ENCODE data around the gene TMEM256.

Gene TMEM256

GRCh38 chr17:7356756-7357155 lies 47.1 kb downstream of the TMEM256 start:
- DNase-seq (ENCODE audit: extremely low spot score, insufficient read length, low read depth): no peak
- FAIRE-seq: no peak

DNA sequence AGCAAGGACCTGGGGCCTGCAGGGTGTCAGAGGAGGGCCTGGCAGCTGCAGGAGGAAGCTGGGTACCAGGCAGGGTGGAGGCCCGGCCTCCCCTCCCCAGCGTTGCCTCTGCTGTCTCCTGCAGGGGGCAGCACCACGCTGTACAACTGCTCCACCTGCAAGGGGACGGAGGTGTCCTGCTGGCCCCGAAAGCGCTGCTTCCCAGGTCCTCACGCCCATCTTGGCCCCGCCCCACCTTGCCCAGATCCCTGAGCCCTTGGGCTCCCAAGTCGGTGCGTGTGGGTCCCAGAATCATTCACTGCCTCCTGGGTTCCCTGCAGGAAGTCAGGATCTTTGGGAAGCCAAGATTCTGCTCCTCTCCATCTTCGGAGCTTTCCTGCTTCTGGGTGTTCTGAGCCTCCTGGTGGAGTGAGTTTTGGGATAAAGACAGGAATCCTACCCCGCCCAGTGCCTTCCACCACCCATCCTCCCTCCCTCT lies 47.8 kb downstream of the TMEM256 start:
- FAIRE-seq: peak; percentile 88
- peak; percentile 63 for DNase-seq (ENCODE audit: extremely low spot score, insufficient read length, low read depth)

GRCh38 chr17:7355573-7355972 lies 48.3 kb downstream of the TMEM256 start:
- FAIRE-seq: no peak
- DNase-seq (ENCODE audit: extremely low spot score, insufficient read length, low read depth): no peak

DNA sequence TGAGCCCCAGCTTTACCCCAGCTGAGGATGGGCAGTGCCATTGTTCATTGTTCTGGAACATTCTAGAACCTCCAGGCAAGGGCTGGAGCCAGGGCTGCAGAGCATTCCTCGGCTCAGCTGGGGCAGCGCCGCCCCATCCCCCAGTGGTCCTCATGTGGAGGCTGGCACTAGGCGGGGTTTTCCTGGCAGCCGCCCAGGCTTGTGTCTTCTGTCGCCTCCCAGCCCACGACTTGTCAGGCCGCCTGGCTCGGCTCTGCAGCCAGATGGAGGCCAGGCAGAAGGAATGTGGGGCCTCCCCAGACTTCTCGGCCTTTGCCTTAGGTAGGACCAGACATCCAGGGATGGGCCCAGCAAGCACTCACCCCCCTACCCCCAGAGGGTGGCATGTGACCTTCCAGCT lies 48.8 kb downstream of the TMEM256 start, which contains the start of gene TMEM95:
Gene TMEM95, plus strand, starts transcription at position 104 of the 400 bp plus-strand sequence. Its CDS starts 49 bp downstream, at position 153.
- FAIRE-seq (no peak), DNase-seq (ENCODE audit: extremely low spot score, insufficient read length, low read depth) (no peak)

DNA sequence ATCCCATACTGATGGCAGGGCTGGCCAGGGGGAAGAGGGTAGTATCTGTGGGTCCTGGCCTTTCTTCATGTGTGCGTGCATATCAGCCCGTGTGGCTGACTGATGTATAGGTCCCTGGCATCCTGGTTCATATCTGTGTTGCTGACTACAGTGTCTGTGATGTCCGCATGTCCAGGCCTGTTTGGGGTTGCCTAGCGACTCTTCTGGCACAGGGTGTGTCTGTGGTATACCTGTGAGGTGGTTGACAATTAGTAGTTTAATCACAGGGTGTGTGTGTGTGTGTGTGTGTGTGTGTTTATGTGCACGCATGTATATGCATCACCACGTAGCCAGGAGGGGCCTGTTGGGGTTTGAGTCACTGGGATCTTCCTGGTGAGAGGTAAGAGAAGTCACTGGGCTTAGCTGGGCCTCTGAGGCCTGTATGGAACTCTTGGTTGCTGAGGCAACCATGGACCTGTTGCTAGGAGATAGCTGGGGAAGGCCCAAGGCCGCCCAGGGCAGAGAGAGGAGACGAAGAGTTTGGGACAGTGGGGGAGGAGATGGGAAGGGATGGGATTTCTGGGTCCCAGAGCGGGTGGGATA lies 49.5 kb downstream of the TMEM256 start:
- DNase-seq (ENCODE audit: extremely low spot score, insufficient read length, low read depth) (no peak), FAIRE-seq (no peak)
